Measurements from ENCODE around the gene FBXL5. TPM values are rescaled to one million over a fixed set of nuclear protein-coding genes. Genes with fewer than 3 reads are reported as not detected.

FBXL5 gene
- total RNA-seq, 3 donors from 2014 or later (not counting 1 experiment from before 2014, with no cell fraction given): 80.2 to 111 (median 92.8) TPM

GRCh38 chr4:15557786-15558550 lies 97.2 kb downstream of the FBXL5 start:
- ATAC-seq: no peak
- Mint-ChIP-seq H3K4me3 (no peak overlapping the region), H3K4me1 (peaks cover 0 to 5% of the 10 kb centered on the region in 2 donors), H3K9me3 (no peaks in the 10 kb centered on the region), H3K36me3 (no peaks in the 10 kb centered on the region), H3K27ac (no peak overlapping the region), H3K27me3 (ENCODE audit: low read depth in 2 of 2) (no peaks in the 10 kb centered on the region)
- 94% methylated on average over 2 of the region's 2 CpGs for WGBS (ENCODE audit: insufficient coverage)
- no peaks in the 10 kb centered on the region for H3K27me3 ChIP-seq (ENCODE audit: control insufficient read depth, insufficient read depth, low read length)
- H3K27ac ChIP-seq (ENCODE audit: low read length): no peak overlapping the region
- H3K9me3 ChIP-seq (ENCODE audit: control insufficient read depth, insufficient read depth, low read length): no peaks in the 10 kb centered on the region
- no peaks in the 10 kb centered on the region for H3K36me3 ChIP-seq (ENCODE audit: control insufficient read depth, insufficient read depth, low read length)
- no peak overlapping the region for H3K4me3 ChIP-seq (ENCODE audit: low read length)
- intact Hi-C loops (cut with micrococcal nuclease): no loop called here
- TF ChIP-seq CTCF (IDR thresholded peaks at IDR 0.05): no peak
- H3K4me1 ChIP-seq (ENCODE audit: control insufficient read depth, insufficient read depth, low read length): no peaks in the 10 kb centered on the region
- no peak for DNase-seq

DNA sequence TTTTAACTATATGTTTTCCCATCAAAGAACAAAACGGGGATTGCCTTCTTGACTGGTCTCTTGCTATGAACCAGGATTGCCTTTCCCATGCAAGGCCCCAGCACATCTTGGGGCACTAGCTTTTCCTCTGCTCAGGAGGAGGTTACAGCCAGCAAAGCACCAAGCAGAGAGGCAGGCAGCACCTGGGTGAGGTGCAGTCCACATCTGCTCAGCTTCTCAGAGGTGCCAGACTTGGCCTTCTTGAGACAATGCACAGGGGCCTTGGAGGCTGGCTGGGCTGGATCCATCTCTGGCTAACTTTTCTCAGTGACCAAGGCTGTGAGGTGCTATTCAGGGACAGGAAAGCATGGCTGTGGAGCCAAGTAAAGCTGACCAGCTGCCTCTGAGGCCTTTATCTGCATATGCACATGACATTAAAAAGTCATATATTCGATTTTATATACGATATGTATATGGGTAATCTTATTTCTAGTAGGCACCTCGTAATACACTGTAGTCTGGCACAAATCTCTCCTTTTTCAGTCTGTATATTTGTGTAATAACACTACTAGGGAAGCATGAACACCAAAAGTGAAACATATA lies 98.6 kb downstream of the FBXL5 start:
- no peaks in the 10 kb centered on the region for H3K36me3 ChIP-seq (ENCODE audit: control insufficient read depth, insufficient read depth, low read length)
- Mint-ChIP-seq H3K4me3 (no peak overlapping the region), H3K27ac (no peak overlapping the region), H3K4me1 (peaks cover 0 to 5% of the 10 kb centered on the region in 2 donors), H3K9me3 (no peaks in the 10 kb centered on the region), H3K27me3 (ENCODE audit: low read depth in 2 of 2) (no peaks in the 10 kb centered on the region), H3K36me3 (no peaks in the 10 kb centered on the region)
- intact Hi-C loops (cut with micrococcal nuclease): no loop called here
- ATAC-seq (no peak), DNase-seq (no peak)
- TF ChIP-seq CTCF (IDR thresholded peaks at IDR 0.05): no peak
- H3K27me3 ChIP-seq (ENCODE audit: control insufficient read depth, insufficient read depth, low read length): no peaks in the 10 kb centered on the region
- no peak overlapping the region for H3K27ac ChIP-seq (ENCODE audit: low read length)
- 89% methylated on average over 1 of the region's 4 CpGs for WGBS (ENCODE audit: insufficient coverage)
- no peaks in the 10 kb centered on the region for H3K9me3 ChIP-seq (ENCODE audit: control insufficient read depth, insufficient read depth, low read length)
- no peak overlapping the region for H3K4me3 ChIP-seq (ENCODE audit: low read length)
- no peaks in the 10 kb centered on the region for H3K4me1 ChIP-seq (ENCODE audit: control insufficient read depth, insufficient read depth, low read length)

Other genes with a start within 250 kb of the FBXL5 start
- not detected for gene C1QTNF7, start 227.3 kb downstream of the FBXL5 start, total RNA-seq
- gene CC2D2A, start 185.5 kb downstream of the FBXL5 start, total RNA-seq: 1 to 10 TPM in 1 of 3 donors, under 1 TPM in 2; 0.78 to 1.6 (median 0.83) TPM
- 10 to 100 TPM; 14.3 to 15.6 (median 14.5) TPM for gene FAM200B, start 26.5 kb upstream of the FBXL5 start, total RNA-seq
- 1 to 10 TPM; 1.8 to 6.4 (median 2.2) TPM for gene BST1, start 47.7 kb upstream of the FBXL5 start, total RNA-seq
- 100 to 1,000 TPM in 1 of 3 donors, 10 to 100 TPM in 2; 91.8 to 124 (median 98.8) TPM for gene CD38, start 123.0 kb upstream of the FBXL5 start, total RNA-seq

Data from natural killer cell (primary cell).